ENCODE data around the gene CWC25.

DNA sequence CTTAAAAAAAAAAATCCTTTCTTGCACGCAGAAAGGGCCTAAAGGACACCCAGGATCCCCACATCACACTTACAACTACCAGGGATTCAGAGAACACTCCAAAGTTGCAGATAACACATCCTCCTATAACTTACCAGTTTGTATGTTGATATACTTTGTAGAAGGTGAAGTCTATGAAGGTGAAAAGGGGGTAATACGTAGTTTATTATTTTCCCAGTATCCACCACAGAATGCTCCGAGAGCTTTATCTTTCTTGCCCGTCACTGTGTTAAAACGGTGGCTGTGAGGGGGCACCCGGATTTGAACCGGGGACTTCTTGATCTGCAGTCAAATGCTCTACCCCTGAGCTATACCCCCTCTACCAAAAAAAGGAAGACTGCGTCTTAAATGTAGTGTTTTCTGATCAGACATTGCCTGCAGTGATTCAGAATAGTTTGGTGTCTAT lies 36.3 kb upstream of the CWC25 start:
- TF ChIP-seq CTCF (IDR thresholded peaks at IDR 0.05) = no peak
- no peak for TF ChIP-seq POLR2A (IDR thresholded peaks at IDR 0.05)
- TF ChIP-seq POLR2AphosphoS5 (IDR thresholded peaks at IDR 0.05) = no peak
